Measurements from ENCODE around the gene SPATA31E1. TPM values are rescaled to one million over a fixed set of nuclear protein-coding genes. Genes with fewer than 3 reads are reported as not detected.
"Not testable (repeated sequence)": the region's sequence is repeated elsewhere in the genome, so short reads cannot be mapped to it uniquely, and the experiment has no call there.

Gene SPATA31E1
- total and polyA plus RNA-seq, 4 donors: 0.06 TPM; not detected in 3

GRCh38 chr9:87889065-87889881, 6.6 kb downstream of the SPATA31E1 start:
- no peak overlapping the region for H3K27ac ChIP-seq (ENCODE audit: low read depth, low read length)
- peaks cover 2% of the 10 kb centered on the region for H3K9me3 ChIP-seq (ENCODE audit: control insufficient read depth, insufficient read depth, low read length)
- WGBS (ENCODE audit: insufficient coverage): 93% methylated on average over 10 of the region's 12 CpGs
- H3K27me3 ChIP-seq (ENCODE audit: control insufficient read depth, insufficient read depth, low read length): no peaks in the 10 kb centered on the region
- DNase-seq (ENCODE audit: low read depth in 4 of 6, low spot score in 6 of 6): no peak
- no peaks in the 10 kb centered on the region for H3K36me3 ChIP-seq (ENCODE audit: control insufficient read depth, insufficient read depth, low read length)
- H3K4me1 ChIP-seq (ENCODE audit: control insufficient read depth, insufficient read depth, low read length): no peaks in the 10 kb centered on the region
- H3K4me3 ChIP-seq (ENCODE audit: low read depth, low read length): no peak overlapping the region

GRCh38 chr9:87889882-87890252, 7.2 kb downstream of the SPATA31E1 start:
- DNase-seq (ENCODE audit: low read depth in 4 of 6, low spot score in 6 of 6): no peak
- no peak overlapping the region for H3K4me3 ChIP-seq (ENCODE audit: low read depth, low read length)
- H3K27ac ChIP-seq (ENCODE audit: low read depth, low read length): no peak overlapping the region
- no peaks in the 10 kb centered on the region for H3K27me3 ChIP-seq (ENCODE audit: control insufficient read depth, insufficient read depth, low read length)
- H3K9me3 ChIP-seq (ENCODE audit: control insufficient read depth, insufficient read depth, low read length): peaks cover 2% of the 10 kb centered on the region
- H3K4me1 ChIP-seq (ENCODE audit: control insufficient read depth, insufficient read depth, low read length): no peaks in the 10 kb centered on the region
- no peaks in the 10 kb centered on the region for H3K36me3 ChIP-seq (ENCODE audit: control insufficient read depth, insufficient read depth, low read length)
- WGBS (ENCODE audit: insufficient coverage): 96% methylated on average over 4 of the region's 4 CpGs

- 72% methylated on average over 5 of the region's 10 CpGs for WGBS (ENCODE audit: insufficient coverage)
- no peaks in the 10 kb centered on the region for H3K4me1 ChIP-seq (ENCODE audit: control insufficient read depth, insufficient read depth, low read length)
- DNase-seq (ENCODE audit: low read depth in 4 of 6, low spot score in 6 of 6): no peak
Measured at GRCh38 chr9:87890837-87891236, 8.2 kb downstream of the SPATA31E1 start.

GRCh38 chr9:87891754-87892153, 9.1 kb downstream of the SPATA31E1 start:
- Histone ChIP-seq H3K4me3 (ENCODE audit: low read depth, low read length) (no peak overlapping the region), H3K4me1 (ENCODE audit: control insufficient read depth, insufficient read depth, low read length) (no peaks in the 10 kb centered on the region), H3K36me3 (ENCODE audit: control insufficient read depth, insufficient read depth, low read length) (no peaks in the 10 kb centered on the region), H3K27ac (ENCODE audit: low read depth, low read length) (no peak overlapping the region), H3K9me3 (ENCODE audit: control insufficient read depth, insufficient read depth, low read length) (peaks cover 2% of the 10 kb centered on the region), H3K27me3 (ENCODE audit: control insufficient read depth, insufficient read depth, low read length) (no peaks in the 10 kb centered on the region)
- WGBS (ENCODE audit: insufficient coverage): no CpG with 5 or more reads among the region's 6 CpGs
- no peak for DNase-seq (ENCODE audit: low read depth in 4 of 6, low spot score in 6 of 6)

More at GRCh38 chr9:87890837-87891236, 8.2 kb downstream of the SPATA31E1 start:
- no peaks in the 10 kb centered on the region for H3K27me3 ChIP-seq (ENCODE audit: control insufficient read depth, insufficient read depth, low read length)
- H3K36me3 ChIP-seq (ENCODE audit: control insufficient read depth, insufficient read depth, low read length): no peaks in the 10 kb centered on the region
- H3K27ac ChIP-seq (ENCODE audit: low read depth, low read length): no peak overlapping the region
- peaks cover 2% of the 10 kb centered on the region for H3K9me3 ChIP-seq (ENCODE audit: control insufficient read depth, insufficient read depth, low read length)
- no peak overlapping the region for H3K4me3 ChIP-seq (ENCODE audit: low read depth, low read length)

GRCh38 chr9:87892956-87893355, 10.3 kb downstream of the SPATA31E1 start:
- Histone ChIP-seq H3K27ac (ENCODE audit: low read depth, low read length) (no peak overlapping the region), H3K36me3 (ENCODE audit: control insufficient read depth, insufficient read depth, low read length) (no peaks in the 10 kb centered on the region), H3K4me1 (ENCODE audit: control insufficient read depth, insufficient read depth, low read length) (no peaks in the 10 kb centered on the region), H3K9me3 (ENCODE audit: control insufficient read depth, insufficient read depth, low read length) (peaks cover 2% of the 10 kb centered on the region), H3K4me3 (ENCODE audit: low read depth, low read length) (no peak overlapping the region), H3K27me3 (ENCODE audit: control insufficient read depth, insufficient read depth, low read length) (no peaks in the 10 kb centered on the region)
- DNase-seq (ENCODE audit: low read depth in 4 of 6, low spot score in 6 of 6): no peak
- no CpG with 5 or more reads among the region's 4 CpGs for WGBS (ENCODE audit: insufficient coverage)

- no peak for DNase-seq (ENCODE audit: low read depth in 4 of 6, low spot score in 6 of 6)
- WGBS (ENCODE audit: insufficient coverage): 94% methylated on average over 2 of the region's 4 CpGs
- Histone ChIP-seq H3K4me1 (ENCODE audit: control insufficient read depth, insufficient read depth, low read length) (no peaks in the 10 kb centered on the region), H3K36me3 (ENCODE audit: control insufficient read depth, insufficient read depth, low read length) (no peaks in the 10 kb centered on the region), H3K27ac (ENCODE audit: low read depth, low read length) (no peak overlapping the region), H3K9me3 (ENCODE audit: control insufficient read depth, insufficient read depth, low read length) (peaks cover 2% of the 10 kb centered on the region), H3K4me3 (ENCODE audit: low read depth, low read length) (no peak overlapping the region), H3K27me3 (ENCODE audit: control insufficient read depth, insufficient read depth, low read length) (no peaks in the 10 kb centered on the region)
Measured at GRCh38 chr9:87894998-87895625, 12.4 kb downstream of the SPATA31E1 start.

- Histone ChIP-seq H3K4me1 (ENCODE audit: control insufficient read depth, insufficient read depth, low read length) (no peaks in the 10 kb centered on the region), H3K9me3 (ENCODE audit: control insufficient read depth, insufficient read depth, low read length) (peaks cover 2% of the 10 kb centered on the region), H3K27me3 (ENCODE audit: control insufficient read depth, insufficient read depth, low read length) (no peaks in the 10 kb centered on the region), H3K4me3 (ENCODE audit: low read depth, low read length) (no peak overlapping the region), H3K36me3 (ENCODE audit: control insufficient read depth, insufficient read depth, low read length) (no peaks in the 10 kb centered on the region), H3K27ac (ENCODE audit: low read depth, low read length) (no peak overlapping the region)
- no peak for DNase-seq (ENCODE audit: low read depth in 4 of 6, low spot score in 6 of 6)
Measured at GRCh38 chr9:87896891-87897290, 14.2 kb downstream of the SPATA31E1 start.

GRCh38 chr9:87898151-87898550, 15.5 kb downstream of the SPATA31E1 start:
- no peaks in the 10 kb centered on the region for H3K4me1 ChIP-seq (ENCODE audit: control insufficient read depth, insufficient read depth, low read length)
- no peaks in the 10 kb centered on the region for H3K36me3 ChIP-seq (ENCODE audit: control insufficient read depth, insufficient read depth, low read length)
- peaks cover 2% of the 10 kb centered on the region for H3K9me3 ChIP-seq (ENCODE audit: control insufficient read depth, insufficient read depth, low read length)
- H3K4me3 ChIP-seq (ENCODE audit: low read depth, low read length): no peak overlapping the region
- H3K27ac ChIP-seq (ENCODE audit: low read depth, low read length): no peak overlapping the region
- DNase-seq (ENCODE audit: low read depth in 4 of 6, low spot score in 6 of 6): no peak
- no peaks in the 10 kb centered on the region for H3K27me3 ChIP-seq (ENCODE audit: control insufficient read depth, insufficient read depth, low read length)

- not testable (repeated sequence) for H3K27ac ChIP-seq (ENCODE audit: low read depth, low read length); H3K27me3 ChIP-seq (ENCODE audit: control insufficient read depth, insufficient read depth, low read length); H3K9me3 ChIP-seq (ENCODE audit: control insufficient read depth, insufficient read depth, low read length); H3K4me1 ChIP-seq (ENCODE audit: control insufficient read depth, insufficient read depth, low read length); H3K4me3 ChIP-seq (ENCODE audit: low read depth, low read length); H3K36me3 ChIP-seq (ENCODE audit: control insufficient read depth, insufficient read depth, low read length); DNase-seq (ENCODE audit: low read depth in 4 of 6, low spot score in 6 of 6)
- 94% methylated on average over 10 of the region's 11 CpGs for WGBS (ENCODE audit: insufficient coverage)
Measured at GRCh38 chr9:87902371-87902770, 19.7 kb downstream of the SPATA31E1 start.

Measured in spinal cord (tissue), 10 donors.